ENCODE data around the gene CYB5D1. TPM values are rescaled to one million over a fixed set of nuclear protein-coding genes. Genes with fewer than 3 reads are reported as not detected.

Gene CYB5D1
- total RNA-seq, 4 donors from 2014 or later, result 3.8 to 9.3 (median 7.5) TPM

DNA sequence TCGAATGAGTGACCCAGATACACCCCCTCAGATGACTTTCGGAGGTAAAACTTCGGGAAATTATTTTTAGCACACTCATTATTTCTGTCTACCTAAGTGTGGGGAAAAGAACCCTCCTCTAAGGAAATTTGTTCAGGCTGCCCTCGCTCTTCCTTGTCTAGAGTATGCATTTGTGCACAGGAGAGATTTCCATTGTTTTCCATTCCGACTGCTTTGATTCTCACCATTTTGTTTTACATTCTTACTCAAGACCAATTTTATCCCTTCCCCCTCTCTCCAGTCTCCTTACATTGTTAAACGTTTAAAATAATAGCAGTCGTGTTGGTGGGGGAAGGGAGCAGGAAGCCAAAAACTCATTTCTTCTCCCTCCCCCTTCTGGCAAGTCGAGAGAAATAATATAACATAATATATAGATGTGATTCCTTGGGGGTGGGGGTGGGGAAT lies 29.3 kb downstream of the CYB5D1 start:
- Histone ChIP-seq H3K27me3 (no peaks in the 10 kb centered on the region), H3K4me1 (peaks cover 42 to 80% (median 54%) of the 10 kb centered on the region in 3 donors), H3K27ac (peak overlapping the region; percentile 98 to 99 (median 98)), H3K9me3 (no peaks in the 10 kb centered on the region), H3K36me3 (peaks cover 13 to 24% (median 14%) of the 10 kb centered on the region in 3 donors), H3K4me3 (peak overlapping the region; percentile 85 to 97 (median 89))
- no peak for DNase-seq
- intact Hi-C loops (cut with DNase I), result no loop called here
- 2% methylated on average over 8 of the region's 8 CpGs for WGBS, 2 donors
- TF ChIP-seq CTCF (IDR thresholded peaks at IDR 0.05) (peak in 1 of 6 experiments; percentile 34), POLR2A (IDR thresholded peaks at IDR 0.05) (no peak)

GRCh38 chr17:7887482-7888183 lies 29.8 kb downstream of the CYB5D1 start:
- WGBS, 2 donors, result 0% methylated on average over 18 to 30 of the region's 35 CpGs
- no peaks in the 10 kb centered on the region for H3K9me3 ChIP-seq
- peak overlapping the region; percentile 98 to 99 (median 98) for H3K27ac ChIP-seq
- H3K4me3 ChIP-seq, result peak overlapping the region; percentile 85 to 97 (median 89)
- TF ChIP-seq CTCF (IDR thresholded peaks at IDR 0.05), result peak in 1 of 6 experiments; percentile 30
- TF ChIP-seq POLR2A (IDR thresholded peaks at IDR 0.05), result peak in 3 of 4 donors; percentile 26 to 60 (median 30)
- H3K36me3 ChIP-seq, result peaks cover 13 to 29% (median 14%) of the 10 kb centered on the region in 3 donors
- H3K4me1 ChIP-seq, result peaks cover 38 to 74% (median 48%) of the 10 kb centered on the region in 3 donors
- no peaks in the 10 kb centered on the region for H3K27me3 ChIP-seq
- intact Hi-C loops (cut with DNase I), result no loop called here
- DNase-seq, result no peak

- Histone ChIP-seq H3K36me3 (peaks cover 13 to 36% (median 17%) of the 10 kb centered on the region in 3 donors), H3K4me1 (peaks cover 38 to 67% (median 45%) of the 10 kb centered on the region in 3 donors), H3K9me3 (no peaks in the 10 kb centered on the region), H3K27me3 (no peaks in the 10 kb centered on the region), H3K27ac (peak within 1 kb of the TSS; percentile 98 to 99 (median 98)), H3K4me3 (peak within 1 kb of the TSS; percentile 85 to 97 (median 89))
- intact Hi-C loops (cut with DNase I), result no loop called here
- TF ChIP-seq CTCF (IDR thresholded peaks at IDR 0.05), result no peak
- TF ChIP-seq POLR2A (IDR thresholded peaks at IDR 0.05), result peak in 2 of 4 donors; percentile 7 to 16
- no peak for DNase-seq
- WGBS, 2 donors, result 8 to 16% methylated on average over 10 to 15 of the region's 18 CpGs
These were observed 30.5 kb downstream of the CYB5D1 start, which contains the start of gene CHD3 for GRCh38 chr17:7888184-7888920. Gene CHD3, plus strand, starts transcription at chr17:7888789. Its CDS starts 212 bp downstream, at chr17:7889001.

GRCh38 chr17:7889166-7889955 lies 31.6 kb downstream of the CYB5D1 start:
- WGBS, 2 donors, result 21 to 25% methylated on average over 8 to 9 of the region's 11 CpGs
- intact Hi-C loops (cut with DNase I), result no loop called here
- Histone ChIP-seq H3K4me1 (peaks cover 34 to 56% (median 45%) of the 10 kb centered on the region in 3 donors), H3K9me3 (no peaks in the 10 kb centered on the region), H3K27me3 (no peaks in the 10 kb centered on the region), H3K27ac (peak overlapping the region; percentile 98 to 99 (median 98)), H3K4me3 (peak overlapping the region in 3 of 4 donors; percentile 87 to 97 (median 91)), H3K36me3 (peaks cover 21 to 46% (median 25%) of the 10 kb centered on the region in 3 donors)
- TF ChIP-seq CTCF (IDR thresholded peaks at IDR 0.05), result peak in 5 of 6 experiments; percentile 48 to 78 (median 59)
- no peak for TF ChIP-seq POLR2A (IDR thresholded peaks at IDR 0.05)
- DNase-seq, result peak; percentile 39
